ENCODE data around the gene FKBP14.

DNA sequence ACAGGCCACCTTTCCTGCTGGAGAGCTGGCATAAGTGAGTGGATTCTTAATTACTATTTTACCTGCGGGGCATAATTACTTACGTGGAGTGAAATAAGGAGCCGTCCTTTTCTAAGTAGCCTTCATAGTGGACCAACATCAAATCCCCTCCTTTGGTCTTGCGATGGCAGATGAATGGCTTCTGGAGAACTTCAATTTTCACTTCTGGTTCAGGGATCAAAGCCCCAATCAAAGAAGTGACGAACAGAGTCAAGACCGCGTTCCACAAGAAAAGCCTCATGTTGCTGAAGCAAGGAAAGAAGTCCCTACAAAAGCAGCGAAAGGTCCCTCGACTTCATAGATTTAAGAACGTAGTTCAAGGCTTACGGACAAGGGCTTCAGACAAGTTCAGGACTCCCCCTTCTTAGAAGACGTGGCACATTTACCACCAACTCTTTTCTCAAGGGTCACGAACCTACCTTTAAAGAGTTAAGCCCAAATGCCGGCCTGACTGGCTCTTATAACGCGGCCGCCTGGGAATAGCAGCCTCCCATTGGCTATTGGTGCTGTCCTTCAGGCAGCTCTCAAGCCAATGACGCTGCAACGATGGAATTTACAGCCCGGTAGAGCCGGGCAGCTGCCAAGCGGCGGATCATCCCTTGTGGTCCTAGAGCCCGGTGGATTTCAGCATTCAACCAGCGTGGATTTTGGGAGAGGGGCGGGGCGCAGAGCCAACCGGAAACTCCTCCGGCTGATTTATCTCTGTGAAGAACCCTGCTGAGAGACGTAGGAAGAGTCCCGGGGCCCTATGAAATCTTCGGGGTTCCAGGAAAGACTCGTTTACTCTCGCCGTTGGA lies at the start of gene FKBP14:
- TF ChIP-seq, protein P1, sequence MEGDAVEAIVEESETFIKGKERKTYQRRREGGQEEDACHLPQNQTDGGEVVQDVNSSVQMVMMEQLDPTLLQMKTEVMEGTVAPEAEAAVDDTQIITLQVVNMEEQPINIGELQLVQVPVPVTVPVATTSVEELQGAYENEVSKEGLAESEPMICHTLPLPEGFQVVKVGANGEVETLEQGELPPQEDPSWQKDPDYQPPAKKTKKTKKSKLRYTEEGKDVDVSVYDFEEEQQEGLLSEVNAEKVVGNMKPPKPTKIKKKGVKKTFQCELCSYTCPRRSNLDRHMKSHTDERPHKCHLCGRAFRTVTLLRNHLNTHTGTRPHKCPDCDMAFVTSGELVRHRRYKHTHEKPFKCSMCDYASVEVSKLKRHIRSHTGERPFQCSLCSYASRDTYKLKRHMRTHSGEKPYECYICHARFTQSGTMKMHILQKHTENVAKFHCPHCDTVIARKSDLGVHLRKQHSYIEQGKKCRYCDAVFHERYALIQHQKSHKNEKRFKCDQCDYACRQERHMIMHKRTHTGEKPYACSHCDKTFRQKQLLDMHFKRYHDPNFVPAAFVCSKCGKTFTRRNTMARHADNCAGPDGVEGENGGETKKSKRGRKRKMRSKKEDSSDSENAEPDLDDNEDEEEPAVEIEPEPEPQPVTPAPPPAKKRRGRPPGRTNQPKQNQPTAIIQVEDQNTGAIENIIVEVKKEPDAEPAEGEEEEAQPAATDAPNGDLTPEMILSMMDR (IDR thresholded peaks at IDR 0.05) = no peak
- no peak for TF ChIP-seq POLR2A (IDR thresholded peaks at IDR 0.05)
